ENCODE data around the gene PPFIA2.

The PPFIA2 gene

DNA sequence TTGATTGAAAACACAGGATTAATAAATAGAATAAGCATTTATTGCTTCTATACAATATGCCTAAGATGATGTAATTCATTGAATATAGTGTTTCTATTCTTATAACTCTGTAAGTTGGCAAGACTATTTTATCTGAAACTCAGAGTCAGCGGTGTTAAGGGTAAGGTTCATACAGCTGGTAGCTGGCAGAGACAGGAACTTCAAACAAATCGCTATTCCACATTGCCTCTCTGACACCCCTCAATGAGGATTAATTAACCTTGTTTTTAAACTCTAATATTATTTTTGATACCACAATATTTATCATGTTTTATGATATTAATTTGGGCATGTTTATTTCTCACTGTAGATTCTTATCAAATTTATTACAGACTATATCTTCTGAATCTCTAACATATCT, 357.9 kb downstream of the PPFIA2 start:
- Histone ChIP-seq H3K9me3 (ENCODE audit: control insufficient read depth, low read length) (no peaks in the 10 kb centered on the region), H3K4me3 (ENCODE audit: low read length) (no peak overlapping the region), H3K4me1 (ENCODE audit: control insufficient read depth, insufficient read depth, low read length) (no peaks in the 10 kb centered on the region), H3K9ac (ENCODE audit: low read length) (no peak overlapping the region), H3K27me3 (ENCODE audit: control insufficient read depth, insufficient read depth, low read length) (no peaks in the 10 kb centered on the region), H3K36me3 (ENCODE audit: control insufficient read depth, insufficient read depth, low read length) (no peaks in the 10 kb centered on the region)

DNA sequence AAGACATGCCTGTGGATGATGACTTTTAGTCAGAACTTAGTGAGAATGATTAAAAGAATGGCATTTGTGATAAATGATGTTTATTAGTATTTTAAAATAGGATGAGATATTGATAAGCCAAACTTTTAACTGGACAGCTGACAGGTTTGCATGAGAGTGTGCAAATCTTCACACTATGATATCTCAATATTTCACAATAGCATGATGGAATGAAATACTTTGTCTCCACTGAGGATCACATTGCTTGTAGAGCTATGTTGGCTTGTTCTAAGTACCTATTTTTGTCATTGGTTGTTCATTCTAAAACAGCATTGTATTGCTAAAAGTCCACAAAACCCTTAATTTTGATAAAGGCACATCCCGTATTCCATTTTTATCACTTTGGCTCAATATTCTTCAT, 359.1 kb downstream of the PPFIA2 start:
- no peak overlapping the region for H3K9ac ChIP-seq (ENCODE audit: low read length)
- no peaks in the 10 kb centered on the region for H3K9me3 ChIP-seq (ENCODE audit: control insufficient read depth, low read length)
- no peak overlapping the region for H3K4me3 ChIP-seq (ENCODE audit: low read length)
- H3K36me3 ChIP-seq (ENCODE audit: control insufficient read depth, insufficient read depth, low read length), result no peaks in the 10 kb centered on the region
- no peaks in the 10 kb centered on the region for H3K27me3 ChIP-seq (ENCODE audit: control insufficient read depth, insufficient read depth, low read length)
- no peaks in the 10 kb centered on the region for H3K4me1 ChIP-seq (ENCODE audit: control insufficient read depth, insufficient read depth, low read length)

DNA sequence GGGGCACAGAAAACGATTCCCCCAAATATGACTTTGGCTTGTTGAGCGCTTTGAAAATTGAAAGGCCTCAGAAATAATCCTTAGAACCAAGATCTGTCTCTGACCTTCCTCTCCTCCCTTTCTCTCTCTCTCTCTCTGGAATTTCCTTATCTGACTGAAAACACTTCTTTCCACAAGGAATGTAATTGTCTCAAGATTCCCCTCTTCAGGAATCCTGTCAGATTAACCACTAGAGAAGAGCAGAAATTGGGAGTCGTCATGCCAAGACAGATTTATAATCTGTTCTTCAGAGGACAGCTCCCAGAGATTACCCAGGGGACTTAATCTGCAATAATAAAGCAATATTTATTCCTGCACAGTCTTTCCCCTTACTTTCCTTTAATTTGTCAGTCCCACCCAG, 363.7 kb downstream of the PPFIA2 start:
- H3K4me1 ChIP-seq (ENCODE audit: control insufficient read depth, insufficient read depth, low read length), result no peaks in the 10 kb centered on the region
- no peaks in the 10 kb centered on the region for H3K36me3 ChIP-seq (ENCODE audit: control insufficient read depth, insufficient read depth, low read length)
- H3K4me3 ChIP-seq (ENCODE audit: low read length), result no peak overlapping the region
- H3K9me3 ChIP-seq (ENCODE audit: control insufficient read depth, low read length), result no peaks in the 10 kb centered on the region
- H3K27me3 ChIP-seq (ENCODE audit: control insufficient read depth, insufficient read depth, low read length), result no peaks in the 10 kb centered on the region
- H3K9ac ChIP-seq (ENCODE audit: low read length), result no peak overlapping the region

DNA sequence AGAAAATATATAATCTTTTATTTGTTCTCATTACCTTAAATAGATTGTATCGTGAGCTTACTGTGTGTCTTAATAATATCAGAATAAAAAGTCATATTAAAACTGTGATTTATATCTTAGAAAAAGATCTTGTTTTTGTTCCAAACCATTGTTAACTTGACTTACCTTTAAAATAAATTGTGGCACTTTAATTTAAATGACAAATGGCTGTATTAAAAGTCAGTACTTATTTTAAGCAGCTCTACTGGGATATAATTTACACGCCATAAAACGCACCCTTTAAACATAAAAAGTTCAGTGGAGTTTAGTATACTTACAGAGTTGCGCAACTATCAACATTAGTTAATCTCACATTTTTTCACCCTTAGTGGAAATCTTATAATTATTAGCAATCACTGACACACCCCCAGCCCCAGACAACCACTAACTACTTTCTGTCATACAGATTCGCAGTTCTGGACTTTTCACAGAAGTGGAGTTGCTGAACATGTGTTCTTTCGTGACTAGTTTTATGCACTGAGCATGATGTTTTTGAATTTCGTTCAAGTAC, 369.5 kb downstream of the PPFIA2 start:
- H3K4me1 ChIP-seq (ENCODE audit: control insufficient read depth, insufficient read depth, low read length), result no peaks in the 10 kb centered on the region
- H3K9me3 ChIP-seq (ENCODE audit: control insufficient read depth, low read length), result no peaks in the 10 kb centered on the region
- no peak overlapping the region for H3K4me3 ChIP-seq (ENCODE audit: low read length)
- H3K36me3 ChIP-seq (ENCODE audit: control insufficient read depth, insufficient read depth, low read length), result no peaks in the 10 kb centered on the region
- no peaks in the 10 kb centered on the region for H3K27me3 ChIP-seq (ENCODE audit: control insufficient read depth, insufficient read depth, low read length)
- no peak overlapping the region for H3K9ac ChIP-seq (ENCODE audit: low read length)

DNA sequence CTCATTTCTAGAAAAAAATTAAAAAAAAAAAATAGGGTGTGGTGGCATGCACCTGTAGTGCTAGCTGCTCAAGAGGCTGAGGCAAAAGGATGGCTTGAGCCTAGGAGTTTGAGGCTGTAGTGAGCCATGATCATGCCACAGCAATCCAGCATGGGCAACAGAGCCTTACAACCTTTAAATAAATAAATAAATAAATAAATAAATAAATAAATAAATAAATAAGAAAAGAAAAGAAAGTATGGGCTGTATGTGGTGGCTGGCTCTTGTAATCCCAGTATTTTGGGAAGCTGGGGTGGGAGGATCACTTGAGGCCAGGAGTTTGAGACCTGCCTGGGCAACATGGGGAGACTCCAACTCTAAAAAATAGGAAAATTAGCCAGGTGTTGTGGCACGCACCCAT, 373.0 kb downstream of the PPFIA2 start:
- Histone ChIP-seq H3K9me3 (ENCODE audit: control insufficient read depth, low read length) (no peaks in the 10 kb centered on the region), H3K4me1 (ENCODE audit: control insufficient read depth, insufficient read depth, low read length) (no peaks in the 10 kb centered on the region), H3K36me3 (ENCODE audit: control insufficient read depth, insufficient read depth, low read length) (no peaks in the 10 kb centered on the region), H3K27me3 (ENCODE audit: control insufficient read depth, insufficient read depth, low read length) (no peaks in the 10 kb centered on the region), H3K9ac (ENCODE audit: low read length) (no peak overlapping the region), H3K4me3 (ENCODE audit: low read length) (no peak overlapping the region)

DNA sequence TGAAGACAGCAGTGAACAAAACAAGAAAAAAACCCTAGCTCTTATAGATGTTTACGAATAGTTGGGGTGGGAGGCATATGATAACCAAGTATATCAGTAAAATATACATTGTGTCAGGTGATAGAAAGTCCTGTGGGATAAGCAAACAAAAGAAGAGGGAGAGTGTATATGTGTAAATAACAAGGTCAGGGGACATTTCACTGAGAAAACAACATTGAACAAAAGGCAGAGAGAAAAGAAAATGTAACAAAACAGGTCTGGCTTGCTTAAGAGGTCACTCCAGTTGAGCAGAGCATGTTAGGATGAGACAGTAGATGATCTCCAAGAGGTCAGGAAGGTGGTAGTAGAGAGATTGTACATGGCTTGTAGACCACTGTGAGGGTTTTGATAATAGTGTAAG, 377.2 kb downstream of the PPFIA2 start:
- no peaks in the 10 kb centered on the region for H3K27me3 ChIP-seq (ENCODE audit: control insufficient read depth, insufficient read depth, low read length)
- no peaks in the 10 kb centered on the region for H3K9me3 ChIP-seq (ENCODE audit: control insufficient read depth, low read length)
- no peaks in the 10 kb centered on the region for H3K4me1 ChIP-seq (ENCODE audit: control insufficient read depth, insufficient read depth, low read length)
- no peaks in the 10 kb centered on the region for H3K36me3 ChIP-seq (ENCODE audit: control insufficient read depth, insufficient read depth, low read length)
- no peak overlapping the region for H3K9ac ChIP-seq (ENCODE audit: low read length)
- H3K4me3 ChIP-seq (ENCODE audit: low read length), result no peak overlapping the region

DNA sequence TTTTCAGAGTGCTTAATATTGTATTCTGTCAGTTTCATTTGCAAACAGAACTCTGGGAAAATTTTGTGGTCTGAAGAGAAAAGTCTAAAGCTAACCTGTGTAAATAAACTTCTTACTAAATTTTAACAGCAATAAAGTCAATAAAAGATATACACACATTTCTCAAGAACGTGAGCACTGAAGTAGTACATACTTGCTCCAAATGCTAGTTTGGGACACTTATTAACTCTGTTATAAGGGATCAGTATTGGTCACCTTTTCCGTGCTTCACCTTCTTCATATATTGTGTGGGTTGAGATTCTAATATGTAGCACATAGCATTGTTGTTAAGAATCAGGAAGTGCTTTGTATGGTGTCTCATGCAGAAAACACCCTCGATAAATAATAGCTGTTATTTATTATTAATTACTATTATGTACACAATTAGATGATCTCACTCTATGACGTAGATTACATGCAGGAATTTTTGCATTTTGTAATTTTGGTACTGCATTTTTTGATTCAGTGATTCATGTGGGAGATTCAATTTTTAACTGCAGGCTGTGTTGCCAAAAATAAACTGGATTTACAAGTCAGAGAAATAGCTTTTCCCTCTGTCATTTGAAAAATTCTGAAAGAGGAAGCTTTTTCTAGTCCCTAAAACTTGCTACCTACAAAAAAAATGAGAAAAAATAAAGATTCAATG, 380.4 kb downstream of the PPFIA2 start:
- Histone ChIP-seq H3K9ac (ENCODE audit: low read length) (no peak overlapping the region), H3K4me1 (ENCODE audit: control insufficient read depth, insufficient read depth, low read length) (no peaks in the 10 kb centered on the region), H3K4me3 (ENCODE audit: low read length) (no peak overlapping the region), H3K27me3 (ENCODE audit: control insufficient read depth, insufficient read depth, low read length) (no peaks in the 10 kb centered on the region), H3K36me3 (ENCODE audit: control insufficient read depth, insufficient read depth, low read length) (no peaks in the 10 kb centered on the region), H3K9me3 (ENCODE audit: control insufficient read depth, low read length) (no peaks in the 10 kb centered on the region)

DNA sequence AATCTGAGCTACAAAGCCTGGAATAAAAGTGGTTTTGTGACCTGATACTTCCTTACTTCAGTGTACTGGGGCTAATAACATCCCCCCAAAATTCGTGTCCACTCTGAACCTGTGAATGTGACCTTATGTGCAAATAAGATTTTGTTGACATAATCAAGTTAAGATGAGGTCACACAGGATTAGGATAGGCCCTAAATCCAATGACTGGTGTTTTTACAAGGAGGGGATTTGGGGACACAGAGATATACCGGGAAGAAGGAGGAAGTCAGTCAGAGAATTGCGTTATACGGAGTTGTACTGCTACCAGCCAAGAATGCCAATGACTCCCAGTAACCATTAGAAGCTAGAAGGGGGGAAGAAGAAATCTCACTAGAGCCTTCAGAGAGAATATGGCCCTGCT, 381.4 kb downstream of the PPFIA2 start:
- Histone ChIP-seq H3K4me3 (ENCODE audit: low read length) (no peak overlapping the region), H3K4me1 (ENCODE audit: control insufficient read depth, insufficient read depth, low read length) (no peaks in the 10 kb centered on the region), H3K36me3 (ENCODE audit: control insufficient read depth, insufficient read depth, low read length) (no peaks in the 10 kb centered on the region), H3K9me3 (ENCODE audit: control insufficient read depth, low read length) (no peaks in the 10 kb centered on the region), H3K9ac (ENCODE audit: low read length) (no peak overlapping the region), H3K27me3 (ENCODE audit: control insufficient read depth, insufficient read depth, low read length) (no peaks in the 10 kb centered on the region)

DNA sequence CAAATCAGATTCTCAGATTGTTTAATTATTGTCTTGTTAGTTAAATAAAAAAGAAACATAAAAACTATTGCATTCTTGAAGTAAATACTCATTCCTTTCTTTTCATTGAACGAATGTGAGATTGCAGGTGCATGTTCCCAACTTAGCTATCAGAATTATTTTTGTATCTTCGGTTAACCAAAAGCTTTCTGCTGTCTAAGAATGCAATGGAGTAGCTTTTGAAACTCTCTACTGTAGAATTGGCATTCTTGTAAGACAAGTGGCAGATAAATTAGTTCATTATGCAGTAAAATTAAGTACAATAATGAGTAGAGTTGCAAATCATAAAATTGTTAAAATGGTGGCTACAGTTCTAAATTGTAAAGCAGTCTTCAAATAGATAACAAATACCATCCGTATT, 383.2 kb downstream of the PPFIA2 start:
- H3K9ac ChIP-seq (ENCODE audit: low read length), result no peak overlapping the region
- no peaks in the 10 kb centered on the region for H3K4me1 ChIP-seq (ENCODE audit: control insufficient read depth, insufficient read depth, low read length)
- no peak overlapping the region for H3K4me3 ChIP-seq (ENCODE audit: low read length)
- H3K36me3 ChIP-seq (ENCODE audit: control insufficient read depth, insufficient read depth, low read length), result no peaks in the 10 kb centered on the region
- no peaks in the 10 kb centered on the region for H3K27me3 ChIP-seq (ENCODE audit: control insufficient read depth, insufficient read depth, low read length)
- no peaks in the 10 kb centered on the region for H3K9me3 ChIP-seq (ENCODE audit: control insufficient read depth, low read length)

DNA sequence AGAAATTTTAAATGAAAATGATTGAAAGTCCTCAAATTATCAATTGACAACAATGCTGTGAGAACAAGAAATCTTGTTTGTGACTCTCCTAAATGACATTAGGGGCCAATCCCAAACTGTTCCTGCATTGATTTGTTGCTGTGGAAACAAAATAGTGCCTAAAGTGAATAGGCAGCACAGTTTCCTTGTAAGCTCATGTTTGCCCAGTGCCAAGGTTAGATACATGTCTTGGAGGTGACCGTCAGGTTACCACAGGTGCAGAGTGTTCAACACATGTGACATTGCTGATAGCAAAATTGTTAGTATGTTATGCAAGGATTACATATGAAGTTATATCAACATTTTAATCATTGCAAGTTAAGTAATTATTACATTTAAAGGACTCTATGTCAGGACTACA, 388.7 kb downstream of the PPFIA2 start:
- Histone ChIP-seq H3K4me1 (ENCODE audit: control insufficient read depth, insufficient read depth, low read length) (no peaks in the 10 kb centered on the region), H3K9ac (ENCODE audit: low read length) (no peak overlapping the region), H3K4me3 (ENCODE audit: low read length) (no peak overlapping the region), H3K36me3 (ENCODE audit: control insufficient read depth, insufficient read depth, low read length) (no peaks in the 10 kb centered on the region), H3K9me3 (ENCODE audit: control insufficient read depth, low read length) (no peaks in the 10 kb centered on the region), H3K27me3 (ENCODE audit: control insufficient read depth, insufficient read depth, low read length) (no peaks in the 10 kb centered on the region)

DNA sequence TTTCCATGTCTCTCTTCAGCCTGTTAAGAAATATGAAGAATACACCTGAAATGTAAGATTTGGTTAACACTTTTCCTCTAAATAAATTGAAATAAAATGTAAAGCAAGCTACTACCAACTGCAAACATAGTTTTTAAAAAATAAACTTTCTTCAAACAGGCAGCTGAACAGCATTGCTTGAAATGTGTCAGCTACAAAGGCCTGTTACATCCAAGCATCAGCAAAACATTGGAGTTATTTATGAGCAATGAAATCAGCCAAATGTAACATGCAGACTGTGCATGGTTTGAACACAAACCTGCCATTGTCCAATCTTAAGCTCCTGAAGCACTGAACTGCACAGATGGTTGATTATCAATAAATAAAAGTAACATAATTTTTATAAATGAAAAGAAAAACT, 390.0 kb downstream of the PPFIA2 start:
- Histone ChIP-seq H3K4me3 (ENCODE audit: low read length) (no peak overlapping the region), H3K36me3 (ENCODE audit: control insufficient read depth, insufficient read depth, low read length) (no peaks in the 10 kb centered on the region), H3K9ac (ENCODE audit: low read length) (no peak overlapping the region), H3K9me3 (ENCODE audit: control insufficient read depth, low read length) (no peaks in the 10 kb centered on the region), H3K4me1 (ENCODE audit: control insufficient read depth, insufficient read depth, low read length) (no peaks in the 10 kb centered on the region), H3K27me3 (ENCODE audit: control insufficient read depth, insufficient read depth, low read length) (no peaks in the 10 kb centered on the region)

DNA sequence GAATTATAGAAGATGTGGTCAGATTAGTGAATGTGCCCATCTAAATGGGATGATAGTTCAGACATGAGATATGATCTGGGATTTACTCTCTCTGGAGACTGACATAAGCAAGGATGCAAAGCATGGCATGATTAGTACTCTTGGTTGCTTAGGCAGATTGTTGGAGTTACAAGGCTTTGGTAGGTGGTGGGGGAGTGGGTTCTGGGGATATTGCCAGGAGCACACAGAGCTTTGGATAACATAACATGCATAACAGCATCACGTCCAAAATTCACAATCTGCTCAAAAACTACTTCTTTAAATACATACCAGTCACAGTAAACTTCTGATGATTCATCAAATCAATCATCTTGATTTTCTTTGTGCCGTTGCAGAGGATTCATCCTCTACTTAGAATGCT, 393.9 kb downstream of the PPFIA2 start:
- no peaks in the 10 kb centered on the region for H3K27me3 ChIP-seq (ENCODE audit: control insufficient read depth, insufficient read depth, low read length)
- no peaks in the 10 kb centered on the region for H3K9me3 ChIP-seq (ENCODE audit: control insufficient read depth, low read length)
- no peak overlapping the region for H3K4me3 ChIP-seq (ENCODE audit: low read length)
- no peaks in the 10 kb centered on the region for H3K4me1 ChIP-seq (ENCODE audit: control insufficient read depth, insufficient read depth, low read length)
- H3K9ac ChIP-seq (ENCODE audit: low read length), result no peak overlapping the region
- no peaks in the 10 kb centered on the region for H3K36me3 ChIP-seq (ENCODE audit: control insufficient read depth, insufficient read depth, low read length)

DNA sequence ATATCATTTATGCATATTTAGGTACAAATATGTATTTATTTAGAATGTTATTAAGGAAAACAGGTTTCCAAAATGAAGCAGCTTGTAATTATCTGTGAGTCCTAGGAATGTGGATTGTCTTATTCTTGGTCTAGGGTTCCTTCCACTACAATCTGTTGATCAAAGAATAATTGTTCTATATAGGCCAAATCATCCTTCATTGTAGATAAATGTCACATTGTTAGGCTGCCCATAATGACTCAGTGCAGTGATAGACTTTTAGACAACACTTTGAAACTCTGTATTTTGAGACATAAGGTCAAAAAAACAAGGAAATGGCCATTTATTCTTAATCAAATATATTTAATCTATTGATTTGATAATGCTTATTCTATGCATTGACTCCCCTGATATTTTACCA, 398.2 kb downstream of the PPFIA2 start:
- Histone ChIP-seq H3K36me3 (ENCODE audit: control insufficient read depth, insufficient read depth, low read length) (no peaks in the 10 kb centered on the region), H3K27me3 (ENCODE audit: control insufficient read depth, insufficient read depth, low read length) (no peaks in the 10 kb centered on the region), H3K4me3 (ENCODE audit: low read length) (no peak overlapping the region), H3K4me1 (ENCODE audit: control insufficient read depth, insufficient read depth, low read length) (no peaks in the 10 kb centered on the region), H3K9me3 (ENCODE audit: control insufficient read depth, low read length) (no peaks in the 10 kb centered on the region), H3K9ac (ENCODE audit: low read length) (no peak overlapping the region)

Data from mucosa of stomach (tissue), 1 donor.